GM19438 (cell line): ENCODE data around the gene GFY.

Source experiments
- ATAC-seq: cut with Tn5 transposase; IDR thresholded peaks from one replicate; pipeline ENCODE4 v1.9.1; 2021; ENCODE audit warnings: low read depth; ENCODE audit not compliant: unreplicated experiment

Gene GFY

GRCh38 chr19:49407482-49408015 lies 17.6 kb upstream of the GFY start:
- no peak for ATAC-seq

DNA sequence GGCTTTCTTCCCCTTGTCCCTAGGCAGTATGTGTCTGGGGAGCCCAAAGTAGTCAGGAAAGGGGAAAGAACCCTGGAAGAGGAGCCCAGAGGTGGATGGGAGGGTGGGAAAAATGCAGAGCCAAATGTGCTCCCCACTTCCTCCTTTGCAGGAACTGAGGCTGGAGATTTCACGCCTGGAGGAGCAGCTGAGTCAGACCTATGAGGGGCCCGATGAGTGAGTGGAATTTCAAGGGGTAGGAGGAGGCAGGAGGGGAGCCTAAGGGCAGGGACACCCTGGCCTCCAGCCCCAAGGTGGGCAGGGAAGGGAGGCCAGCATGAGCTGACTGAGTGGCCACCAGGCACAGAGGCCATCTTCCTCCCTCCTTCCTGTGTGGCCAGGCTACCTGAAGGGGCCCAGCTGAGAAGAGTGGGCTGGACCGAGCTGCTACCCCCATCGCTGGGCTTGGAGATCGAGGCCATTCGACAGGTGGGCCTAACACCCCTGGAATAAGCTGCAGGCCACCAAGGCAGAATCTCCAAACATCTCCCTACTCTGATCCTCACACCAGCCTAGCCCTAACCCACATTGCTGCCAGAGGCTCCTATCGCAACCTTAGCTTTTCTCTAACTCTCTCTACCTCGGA lies 16.3 kb upstream of the GFY start:
- no peak for ATAC-seq

DNA sequence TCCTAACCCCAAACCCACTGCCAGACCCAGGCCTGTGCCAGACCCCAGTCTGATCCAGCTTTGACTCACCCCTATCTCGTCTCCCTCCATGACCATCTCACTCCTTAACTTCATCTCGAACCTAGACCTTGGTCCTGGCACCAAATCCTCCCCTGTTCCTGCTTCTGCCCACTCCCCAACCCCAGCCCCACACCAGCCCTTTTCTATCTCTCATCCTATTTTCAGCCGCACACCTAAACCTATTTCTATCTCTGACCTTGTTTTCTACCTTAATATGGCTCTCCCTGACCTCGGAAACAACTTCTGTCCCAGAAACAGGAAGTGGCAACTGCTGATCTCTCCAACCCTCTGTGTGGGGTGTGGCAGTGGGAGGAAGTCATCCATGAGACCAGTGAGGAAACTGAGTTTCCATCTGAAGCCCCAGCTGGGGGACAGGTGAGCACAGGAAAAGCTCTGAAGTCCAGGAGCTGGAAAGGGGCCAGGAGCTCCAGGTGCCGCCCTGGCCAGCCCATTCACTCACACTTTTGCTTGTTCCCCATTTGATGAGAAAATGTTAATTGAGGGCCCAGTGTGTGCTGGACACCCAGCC lies 15.7 kb upstream of the GFY start:
- ATAC-seq, result no peak

GRCh38 chr19:49411681-49412326 lies 13.4 kb upstream of the GFY start:
- ATAC-seq, result no peak

DNA sequence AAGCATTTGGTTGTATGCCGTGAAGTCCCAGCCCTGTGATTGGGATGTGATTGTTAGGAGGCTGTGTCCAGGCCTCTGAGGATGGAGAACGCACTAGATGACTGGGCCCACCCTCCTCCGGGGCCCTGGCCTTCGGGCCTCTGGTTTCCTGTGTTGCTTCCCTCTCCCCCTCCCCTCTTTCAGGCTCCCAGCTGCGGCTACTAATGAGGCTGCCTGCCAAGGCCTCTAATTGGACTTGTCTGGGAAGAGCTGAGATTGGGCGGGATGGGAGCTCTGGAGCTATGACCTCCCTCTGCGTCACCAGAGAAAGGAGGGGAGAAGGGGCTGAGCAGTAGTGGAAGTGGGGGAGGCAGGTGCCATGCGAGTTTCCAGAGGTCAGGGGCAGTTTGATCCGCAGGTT lies 11.8 kb upstream of the GFY start:
- no peak for ATAC-seq

GRCh38 chr19:49414256-49414655 lies 10.9 kb upstream of the GFY start:
- no peak for ATAC-seq

DNA sequence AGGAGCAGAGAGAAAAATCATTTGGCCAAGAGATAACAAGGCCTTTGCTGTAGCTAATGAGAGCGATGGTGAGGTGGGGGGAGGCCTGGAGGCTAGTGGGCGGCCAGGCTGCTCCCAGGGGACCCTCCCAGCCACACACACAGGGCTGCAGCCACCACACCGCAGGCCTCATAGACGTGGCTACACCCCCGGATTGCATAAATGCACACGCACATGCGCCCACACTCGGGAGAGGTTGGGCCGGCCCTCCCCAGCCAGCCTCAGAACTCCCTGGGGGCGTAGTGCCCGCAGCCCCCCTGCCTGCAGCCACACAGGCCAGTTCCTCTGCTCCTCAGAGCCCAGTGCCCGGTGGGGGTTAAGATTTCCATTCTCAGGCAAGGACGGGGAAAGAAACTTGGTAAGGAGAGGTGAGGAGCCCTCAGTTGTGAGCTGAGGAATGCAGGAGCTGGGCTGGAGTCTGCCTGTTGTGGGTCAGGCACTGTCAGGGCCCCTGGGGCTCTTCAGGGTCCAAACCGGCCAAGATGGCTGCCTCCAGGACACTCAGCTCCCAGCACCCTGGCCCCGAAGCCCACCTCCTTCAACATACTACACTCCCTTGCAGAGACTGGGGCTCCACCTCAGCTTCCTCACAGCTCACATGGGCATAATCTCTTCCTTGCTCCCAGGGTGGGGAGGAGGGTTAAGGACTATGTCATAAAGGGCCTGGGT lies 9.9 kb upstream of the GFY start:
- no peak for ATAC-seq

DNA sequence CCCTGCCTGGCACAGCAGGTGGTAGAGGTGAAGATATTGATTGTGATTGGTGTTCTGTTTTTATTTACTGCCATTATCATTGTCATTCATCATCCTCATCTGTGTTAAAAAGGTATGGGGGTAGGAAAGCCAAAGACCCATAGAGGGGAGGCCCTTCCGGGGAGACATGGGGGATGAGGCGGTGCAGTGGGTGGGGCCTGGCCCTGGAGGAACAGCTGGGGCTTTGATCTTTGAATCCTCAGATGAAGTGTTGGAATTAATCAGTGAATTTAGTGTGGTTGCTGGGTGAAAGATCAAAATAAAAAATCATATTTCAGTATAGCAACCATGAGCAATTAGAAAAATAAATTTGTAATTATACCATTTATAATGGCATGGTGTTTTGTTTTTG lies 9.4 kb upstream of the GFY start:
- no peak for ATAC-seq

DNA sequence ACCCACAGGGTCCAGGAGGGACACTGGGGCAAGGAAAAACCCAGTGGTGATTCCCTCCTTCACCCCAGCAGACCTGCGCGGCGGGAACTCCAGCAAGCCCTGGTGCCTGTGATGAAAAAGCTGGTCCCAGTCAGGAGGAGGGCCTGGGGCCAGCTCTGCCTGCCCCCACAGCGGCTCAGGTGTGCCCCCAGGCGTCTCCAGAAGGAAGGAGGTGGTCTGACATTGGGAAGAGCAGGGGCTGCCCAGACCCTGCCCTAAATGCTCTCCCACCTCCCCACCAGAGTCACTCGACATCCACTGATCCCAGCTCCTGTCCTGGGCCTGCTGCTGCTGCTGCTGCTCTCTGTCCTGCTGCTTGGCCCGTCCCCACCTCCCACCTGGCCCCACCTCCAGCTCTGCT lies 8.1 kb upstream of the GFY start:
- ATAC-seq, result no peak

DNA sequence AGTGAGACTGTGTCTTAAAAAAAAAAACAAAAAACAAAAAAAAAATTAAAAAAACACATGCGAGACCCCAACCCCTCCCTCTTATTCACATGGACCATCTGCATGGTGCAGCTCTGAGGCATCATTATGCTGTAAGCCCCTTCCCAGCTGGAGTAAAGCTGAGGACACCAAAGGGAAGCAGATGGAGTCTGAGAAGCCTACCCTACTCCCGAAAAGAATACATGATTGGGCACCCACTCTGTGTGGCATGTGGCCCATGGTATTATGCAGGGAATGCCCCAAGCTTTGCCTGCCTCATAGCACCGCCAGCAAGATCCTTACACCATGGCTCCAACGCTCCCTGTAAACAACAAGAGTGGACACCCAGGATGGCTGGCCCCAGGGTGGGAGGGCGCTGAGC lies 6.7 kb upstream of the GFY start:
- no peak for ATAC-seq

DNA sequence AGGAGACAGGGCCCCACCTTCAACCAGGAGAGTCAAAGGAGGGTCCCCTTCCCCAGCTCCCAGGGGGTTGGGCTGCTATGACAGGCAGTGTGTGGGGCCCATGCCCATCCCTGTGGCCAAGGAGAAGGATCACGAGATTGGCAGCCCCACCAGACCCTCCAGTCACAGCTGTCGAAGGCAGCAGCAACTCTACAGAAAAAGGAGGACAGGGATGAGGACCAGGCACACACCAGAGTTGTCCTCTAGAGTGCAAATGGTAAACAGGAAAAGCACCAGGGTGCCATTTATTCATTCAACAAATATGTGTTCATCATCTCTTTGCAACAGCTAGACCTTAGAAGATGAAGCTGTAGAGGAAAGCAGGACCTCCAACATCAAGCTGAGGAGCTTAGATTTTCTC lies 6.0 kb upstream of the GFY start:
- no peak for ATAC-seq

GRCh38 chr19:49420227-49420626 lies 5.0 kb upstream of the GFY start:
- no peak for ATAC-seq

DNA sequence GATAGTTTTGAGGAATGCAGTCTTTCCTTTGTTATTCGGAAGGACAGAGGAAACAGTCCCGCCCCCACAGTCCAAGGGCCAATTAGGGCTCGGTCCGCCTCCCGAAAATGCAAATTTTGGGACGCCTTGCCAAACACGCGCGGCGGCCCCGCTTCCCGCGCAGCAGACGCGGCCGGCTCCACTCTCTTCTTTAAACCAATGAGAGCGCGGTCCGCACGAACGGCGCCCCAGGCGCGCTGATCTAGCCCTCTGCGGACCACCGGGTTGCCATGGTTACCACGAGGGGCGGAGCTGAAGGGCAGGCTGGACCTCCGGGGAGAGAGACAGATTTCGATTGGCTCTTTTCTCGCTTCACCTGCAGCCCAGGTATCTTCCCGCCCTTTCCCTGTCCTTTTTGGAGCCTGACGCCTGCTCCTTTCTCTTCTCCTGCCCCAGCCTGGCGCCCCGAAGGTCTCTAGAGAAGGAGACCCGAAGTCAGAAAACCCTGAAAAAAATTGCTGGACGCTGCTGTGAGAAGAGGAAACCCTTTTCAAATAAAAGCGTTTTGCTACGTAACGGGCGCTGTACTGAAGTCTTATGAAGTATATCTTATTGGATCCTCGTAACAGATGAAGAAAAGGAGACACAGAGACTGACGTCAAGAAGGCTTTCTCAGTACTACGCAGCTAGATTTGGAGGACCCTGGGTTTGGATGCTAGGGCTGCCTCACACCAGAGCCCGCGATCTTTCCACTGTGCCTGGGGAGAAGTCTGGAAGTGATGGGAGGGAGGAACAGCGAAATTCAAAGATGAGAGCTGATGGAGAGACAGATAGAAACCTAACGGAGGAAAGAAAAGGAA lies 3.9 kb upstream of the GFY start:
- no peak for ATAC-seq

DNA sequence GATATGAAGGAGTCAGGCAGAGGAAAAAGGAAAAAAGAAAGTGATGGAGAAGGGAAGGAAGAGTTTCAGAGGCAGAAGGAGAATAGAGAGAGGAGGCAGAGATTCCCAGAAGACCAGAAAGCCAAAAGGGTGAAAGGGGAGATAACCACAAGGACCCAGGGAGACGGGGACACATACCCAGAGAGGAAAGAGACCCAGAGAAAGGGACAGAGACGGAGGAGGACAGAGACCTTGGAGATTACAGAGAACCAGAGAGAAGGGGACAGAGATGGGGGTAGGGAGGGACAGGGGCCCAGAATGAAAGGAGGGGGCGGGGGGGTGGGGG lies 3.3 kb upstream of the GFY start:
- no peak for ATAC-seq

DNA sequence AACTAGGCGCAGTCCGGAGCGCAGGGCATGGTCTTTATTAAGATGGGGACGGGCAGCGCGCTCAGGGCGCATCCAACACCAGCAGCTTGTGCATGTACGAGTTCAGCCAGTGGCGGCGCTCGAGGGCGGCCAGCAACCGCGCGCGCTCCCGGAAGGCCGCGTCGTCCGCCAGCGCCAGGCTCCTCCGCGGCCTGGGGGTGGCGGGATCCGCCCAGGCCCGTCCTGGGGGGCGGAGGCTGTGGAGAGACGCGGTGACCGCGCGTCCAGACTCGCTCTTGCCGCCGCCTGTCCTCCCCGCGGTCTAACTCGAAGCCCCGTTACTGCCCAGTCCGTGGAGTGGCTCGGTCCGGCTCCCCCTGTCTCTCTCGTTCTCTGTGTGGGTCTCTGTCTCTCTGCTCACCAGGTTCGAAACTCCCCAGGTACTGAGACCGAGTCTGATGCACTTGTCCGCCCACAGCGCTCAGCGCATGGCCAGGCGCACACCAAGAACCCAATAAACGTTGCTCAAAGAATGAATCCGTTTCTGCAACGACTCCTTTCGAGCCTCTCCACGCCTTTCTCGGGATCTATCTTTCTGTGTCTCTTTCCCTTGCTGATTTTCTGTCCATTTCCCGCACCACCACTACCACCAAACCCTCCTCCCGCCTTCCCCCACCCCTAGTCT lies 2.6 kb upstream of the GFY start:
- no peak for ATAC-seq

- no peak for ATAC-seq
Observed at GRCh38 chr19:49423071-49423984, 1.9 kb upstream of the GFY start, which contains the start of gene PTH2. Gene PTH2 (minus strand): TSS chr19:49423441. CDS start chr19:49423339, 102 bp downstream.

DNA sequence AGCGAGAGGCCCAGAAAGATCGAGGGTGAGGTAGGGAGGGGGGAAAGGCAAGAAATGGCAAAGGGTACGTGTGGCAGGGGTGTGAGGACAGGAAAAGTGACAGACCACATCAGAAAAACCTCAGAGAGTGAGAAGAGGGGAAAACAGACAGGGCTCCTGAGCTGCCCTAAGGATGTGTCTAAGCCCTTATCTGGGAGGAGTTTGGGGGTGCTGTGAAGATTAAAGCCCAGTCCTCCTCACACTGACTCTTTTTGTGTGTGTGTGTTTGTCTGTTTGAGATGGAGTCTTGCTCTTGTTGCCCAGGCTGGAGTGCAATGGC lies 1.2 kb upstream of the GFY start:
- ATAC-seq, result no peak

- ATAC-seq, result no peak
Observed at GRCh38 chr19:49425922-49426592, 869 bp downstream of the GFY start.

- ATAC-seq, result no peak
Observed at GRCh38 chr19:49427339-49427738, 2.2 kb downstream of the GFY start.
